HG02759 (cell line): ENCODE measurements around the gene ATL2.
"Not testable (repeated sequence)": the region's sequence is repeated elsewhere in the genome, so short reads cannot be mapped to it uniquely, and the experiment has no call there.

ENCODE experiments used
- ATAC-seq: cut with Tn5 transposase; IDR thresholded peaks from one replicate; pipeline ENCODE4 v1.9.1; 2021; ENCODE audit warnings: mild to moderate bottlenecking, moderate library complexity; ENCODE audit not compliant: unreplicated experiment

The ATL2 gene

GRCh38 chr2:38336621-38337020 lies 40.5 kb downstream of the ATL2 start:
- no peak for ATAC-seq

- no peak for ATAC-seq
Observed at GRCh38 chr2:38330754-38331153, 46.3 kb downstream of the ATL2 start.

- no peak for ATAC-seq
Observed at GRCh38 chr2:38327580-38327979, 49.5 kb downstream of the ATL2 start.

- ATAC-seq, result no peak
Observed at GRCh38 chr2:38323623-38324022, 53.5 kb downstream of the ATL2 start.

GRCh38 chr2:38322224-38322914 lies 54.7 kb downstream of the ATL2 start:
- no peak for ATAC-seq

- ATAC-seq, result not testable (repeated sequence)
Observed at GRCh38 chr2:38319240-38319639, 57.8 kb downstream of the ATL2 start.

GRCh38 chr2:38317725-38318124 lies 59.3 kb downstream of the ATL2 start:
- ATAC-seq, result no peak

- ATAC-seq, result no peak
Observed at GRCh38 chr2:38315707-38316333, 61.3 kb downstream of the ATL2 start.

GRCh38 chr2:38308821-38309220 lies 68.3 kb downstream of the ATL2 start:
- ATAC-seq, result no peak

GRCh38 chr2:38301969-38302702 lies 74.9 kb downstream of the ATL2 start:
- ATAC-seq, result peak; percentile 13

- ATAC-seq, result peak; percentile 63
Observed at GRCh38 chr2:38301340-38301968, 75.6 kb downstream of the ATL2 start.

- no peak for ATAC-seq
Observed at GRCh38 chr2:38298539-38298938, 78.5 kb downstream of the ATL2 start.

- ATAC-seq, result no peak
Observed at GRCh38 chr2:38296197-38296780, 80.8 kb downstream of the ATL2 start.

GRCh38 chr2:38294597-38294996 lies 82.5 kb downstream of the ATL2 start:
- no peak for ATAC-seq

GRCh38 chr2:38293152-38293865 lies 83.8 kb downstream of the ATL2 start:
- no peak for ATAC-seq

GRCh38 chr2:38290332-38290731 lies 86.7 kb downstream of the ATL2 start:
- ATAC-seq, result no peak

GRCh38 chr2:38284971-38285370 lies 92.1 kb downstream of the ATL2 start:
- ATAC-seq, result no peak

GRCh38 chr2:38281095-38281742 lies 95.9 kb downstream of the ATL2 start:
- ATAC-seq, result no peak

GRCh38 chr2:38279201-38279600 lies 97.9 kb downstream of the ATL2 start:
- no peak for ATAC-seq

GRCh38 chr2:38278117-38278438 lies 99.0 kb downstream of the ATL2 start:
- not testable (repeated sequence) for ATAC-seq
